ENCODE results near the gene PLCXD3. TPM values are rescaled to one million over a fixed set of nuclear protein-coding genes. Genes with fewer than 3 reads are reported as not detected.

The PLCXD3 gene
- total and polyA plus RNA-seq, 2 of the 4 experiments (the other 2 are of a cell fraction), result under 0.01 to 0.02 TPM

DNA sequence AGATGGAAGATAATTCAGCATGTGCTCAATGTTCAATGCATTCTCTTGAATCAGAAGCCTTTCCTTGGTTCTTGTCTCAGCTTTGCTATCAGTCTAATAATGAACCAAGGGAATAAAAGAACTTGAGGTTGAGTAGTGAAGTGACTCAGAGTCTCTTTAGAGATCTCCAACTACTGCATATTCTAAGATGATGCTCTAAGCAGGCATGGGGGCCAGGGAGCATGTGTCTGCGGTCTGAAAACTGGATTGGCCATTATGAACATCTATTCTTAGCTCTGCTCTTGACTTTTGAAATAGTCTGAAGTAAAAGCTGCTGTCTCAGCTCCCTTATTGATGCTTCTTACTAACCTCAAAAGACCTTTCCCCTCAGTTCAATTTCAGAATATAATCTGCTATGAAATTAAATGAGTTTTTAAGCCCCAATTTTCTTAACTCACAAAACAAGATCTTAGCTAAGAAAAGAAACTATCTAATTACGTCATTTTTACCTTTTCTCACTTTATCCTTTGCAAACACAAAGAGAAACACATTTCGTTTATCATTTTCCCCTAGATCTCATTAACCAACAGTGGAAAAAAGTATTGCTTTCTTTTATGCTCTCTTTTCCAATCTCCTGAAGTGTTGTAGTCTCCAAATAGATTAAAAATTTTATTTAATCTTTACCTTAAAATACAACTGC lies 44.8 kb downstream of the PLCXD3 start:
- H3K9me3 ChIP-seq (ENCODE audit: control insufficient read depth, insufficient read depth, low read length), result no peaks in the 10 kb centered on the region
- intact Hi-C loops (cut with micrococcal nuclease) (loop anchor here (10.0 kb wide), 1 partner anchor 159 kb away; no protein-coding TSS in a partner anchor), dilution Hi-C loops (cut with HindIII; ENCODE audit: low sequenced_read_pairs, unreplicated experiment) (no loop called here), in situ Hi-C loops (cut with MboI; ENCODE audit: low sequenced_read_pairs) (no loop called here)
- CTCF ChIA-PET, result no interaction called here
- no peak overlapping the region for H3K27ac ChIP-seq (ENCODE audit: insufficient read depth, low read length)
- POLR2A ChIA-PET (ENCODE audit: unreplicated experiment), result no interaction called here
- no peak overlapping the region for H2BK20ac ChIP-seq (ENCODE audit: low read depth, low read length)
- H2BK15ac ChIP-seq (ENCODE audit: low read depth, low read length), result no peak overlapping the region
- no TSS peak for BruUV-seq (replicated peaks)
- H3K9me1 ChIP-seq (ENCODE audit: insufficient read depth, low read length), result no peaks in the 10 kb centered on the region
- H3K23ac ChIP-seq (ENCODE audit: low read depth, low read length), result no peak overlapping the region
- H3K9ac ChIP-seq (ENCODE audit: low read depth, low read length), result no peak overlapping the region
- no peak overlapping the region for H2AFZ ChIP-seq (replicated peaks; ENCODE audit: low read length, poor library complexity)
- H3K18ac ChIP-seq (ENCODE audit: low read depth, low read length), result no peak overlapping the region
- no peak overlapping the region for H3K4me3 ChIP-seq (ENCODE audit: insufficient read depth, low read depth, low read length)
- ATAC-seq (ENCODE audit: low read depth) (no peak), DNase-seq (peak; percentile 1)
- no peaks in the 10 kb centered on the region for H4K20me1 ChIP-seq (ENCODE audit: insufficient read depth, low read length)
- H2BK120ac ChIP-seq (ENCODE audit: low read depth, low read length), result no peak overlapping the region
- WGBS, 2 experiments (ENCODE audit: extremely low coverage in 2 of 2, insufficient read length in 1 of 2), result no CpG with 5 or more reads among the region's 3 CpGs
- no peaks in the 10 kb centered on the region for H3K36me3 ChIP-seq (ENCODE audit: control insufficient read depth, insufficient read depth, low read length)
- H2AK9ac ChIP-seq (replicated peaks; ENCODE audit: low read depth, low read length, poor library complexity), result no peak overlapping the region
- H3K79me1 ChIP-seq (ENCODE audit: low read depth in 1 of 2, low read length in 2 of 2), result no peaks in the 10 kb centered on the region
- no peak overlapping the region for H4K5ac ChIP-seq (ENCODE audit: low read depth, low read length)
- H2AK5ac ChIP-seq (ENCODE audit: low read depth, low read length), result no peak overlapping the region
- TF ChIP-seq, protein P1, sequence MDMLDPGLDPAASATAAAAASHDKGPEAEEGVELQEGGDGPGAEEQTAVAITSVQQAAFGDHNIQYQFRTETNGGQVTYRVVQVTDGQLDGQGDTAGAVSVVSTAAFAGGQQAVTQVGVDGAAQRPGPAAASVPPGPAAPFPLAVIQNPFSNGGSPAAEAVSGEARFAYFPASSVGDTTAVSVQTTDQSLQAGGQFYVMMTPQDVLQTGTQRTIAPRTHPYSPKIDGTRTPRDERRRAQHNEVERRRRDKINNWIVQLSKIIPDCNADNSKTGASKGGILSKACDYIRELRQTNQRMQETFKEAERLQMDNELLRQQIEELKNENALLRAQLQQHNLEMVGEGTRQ (IDR thresholded peaks at IDR 0.05; ENCODE audit: low read depth, low read length), result no peak
- TF ChIP-seq RFX5 (IDR thresholded peaks at IDR 0.05; ENCODE audit: low read depth, low read length), result no peak
- TF ChIP-seq MAZ (IDR thresholded peaks at IDR 0.05; ENCODE audit: borderline replicate concordance, low read depth, low read length), result no peak
- TF ChIP-seq, protein P2, sequence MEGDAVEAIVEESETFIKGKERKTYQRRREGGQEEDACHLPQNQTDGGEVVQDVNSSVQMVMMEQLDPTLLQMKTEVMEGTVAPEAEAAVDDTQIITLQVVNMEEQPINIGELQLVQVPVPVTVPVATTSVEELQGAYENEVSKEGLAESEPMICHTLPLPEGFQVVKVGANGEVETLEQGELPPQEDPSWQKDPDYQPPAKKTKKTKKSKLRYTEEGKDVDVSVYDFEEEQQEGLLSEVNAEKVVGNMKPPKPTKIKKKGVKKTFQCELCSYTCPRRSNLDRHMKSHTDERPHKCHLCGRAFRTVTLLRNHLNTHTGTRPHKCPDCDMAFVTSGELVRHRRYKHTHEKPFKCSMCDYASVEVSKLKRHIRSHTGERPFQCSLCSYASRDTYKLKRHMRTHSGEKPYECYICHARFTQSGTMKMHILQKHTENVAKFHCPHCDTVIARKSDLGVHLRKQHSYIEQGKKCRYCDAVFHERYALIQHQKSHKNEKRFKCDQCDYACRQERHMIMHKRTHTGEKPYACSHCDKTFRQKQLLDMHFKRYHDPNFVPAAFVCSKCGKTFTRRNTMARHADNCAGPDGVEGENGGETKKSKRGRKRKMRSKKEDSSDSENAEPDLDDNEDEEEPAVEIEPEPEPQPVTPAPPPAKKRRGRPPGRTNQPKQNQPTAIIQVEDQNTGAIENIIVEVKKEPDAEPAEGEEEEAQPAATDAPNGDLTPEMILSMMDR (conservative IDR thresholded peaks at IDR 0.05; ENCODE audit: low read depth, low read length), result no peak
- no peak for TF ChIP-seq POLR2A (IDR thresholded peaks at IDR 0.05; ENCODE audit: low read depth, low read length)
- no peak for TF ChIP-seq CEBPB (IDR thresholded peaks at IDR 0.05; ENCODE audit: low read depth, low read length)
- TF ChIP-seq, protein P3, sequence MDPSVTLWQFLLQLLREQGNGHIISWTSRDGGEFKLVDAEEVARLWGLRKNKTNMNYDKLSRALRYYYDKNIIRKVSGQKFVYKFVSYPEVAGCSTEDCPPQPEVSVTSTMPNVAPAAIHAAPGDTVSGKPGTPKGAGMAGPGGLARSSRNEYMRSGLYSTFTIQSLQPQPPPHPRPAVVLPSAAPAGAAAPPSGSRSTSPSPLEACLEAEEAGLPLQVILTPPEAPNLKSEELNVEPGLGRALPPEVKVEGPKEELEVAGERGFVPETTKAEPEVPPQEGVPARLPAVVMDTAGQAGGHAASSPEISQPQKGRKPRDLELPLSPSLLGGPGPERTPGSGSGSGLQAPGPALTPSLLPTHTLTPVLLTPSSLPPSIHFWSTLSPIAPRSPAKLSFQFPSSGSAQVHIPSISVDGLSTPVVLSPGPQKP (IDR thresholded peaks at IDR 0.05; ENCODE audit: borderline replicate concordance, low read depth, low read length), result no peak
- TF ChIP-seq MAFK (IDR thresholded peaks at IDR 0.05; ENCODE audit: low read depth, low read length), result no peak
- no peak for TF ChIP-seq BHLHE40 (IDR thresholded peaks at IDR 0.05; ENCODE audit: low read depth, low read length)
- no peak for TF ChIP-seq SMC3 (IDR thresholded peaks at IDR 0.05; ENCODE audit: low read depth, low read length)
- TF ChIP-seq NFE2L2 (IDR thresholded peaks at IDR 0.05; ENCODE audit: low read depth, low read length), result no peak
- TF ChIP-seq MXI1 (IDR thresholded peaks at IDR 0.05; ENCODE audit: borderline replicate concordance, low read depth, low read length), result no peak
- TF ChIP-seq FOS (IDR thresholded peaks at IDR 0.05; ENCODE audit: low read depth, low read length), result no peak
- no peak for TF ChIP-seq RCOR1 (IDR thresholded peaks at IDR 0.05; ENCODE audit: insufficient replicate concordance, low read length)
- TF ChIP-seq RAD21 (IDR thresholded peaks at IDR 0.05; ENCODE audit: low read length), result no peak
- TF ChIP-seq CHD1 (IDR thresholded peaks at IDR 0.05; ENCODE audit: low read depth, low read length), result no peak
- no peak overlapping the region for H3K4ac ChIP-seq (ENCODE audit: low read depth, low read length)
- H3K56ac ChIP-seq (ENCODE audit: extremely low read depth, insufficient read depth, low read length), result no peak overlapping the region
- no peaks in the 10 kb centered on the region for H3K4me1 ChIP-seq (ENCODE audit: control insufficient read depth, insufficient read depth, low read length)
- H3K27me3 ChIP-seq (ENCODE audit: control insufficient read depth, insufficient read depth, low read length), result no peaks in the 10 kb centered on the region
- no peak overlapping the region for H3K14ac ChIP-seq (replicated peaks; ENCODE audit: low read depth, low read length)
- no peak overlapping the region for H4K91ac ChIP-seq (ENCODE audit: insufficient read depth, low read depth, low read length)
- H3K4me2 ChIP-seq (ENCODE audit: low read depth, low read length), result no peak overlapping the region
- no peak overlapping the region for H4K8ac ChIP-seq (ENCODE audit: low read depth in 2 of 2, low read length in 2 of 2)
- no peak overlapping the region for H2BK5ac ChIP-seq (ENCODE audit: low read depth, low read length, poor library complexity, severe bottlenecking)

All from IMR-90 (cell line).